Measurements from ENCODE around the gene SNED1.
"Not testable (repeated sequence)": the region's sequence is repeated elsewhere in the genome, so short reads cannot be mapped to it uniquely, and the experiment has no call there.

SNED1 gene

GRCh38 chr2:240968731-240969624 lies 29.4 kb upstream of the SNED1 start:
- TF ChIP-seq CTCF (IDR thresholded peaks at IDR 0.05; ENCODE audit: control insufficient read depth, insufficient read depth, low read depth, low read length, missing control alignments), result no peak
- H3K4me3 ChIP-seq (ENCODE audit: control insufficient read depth, low read depth, low read length), result no peak overlapping the region
- DNase-seq (ENCODE audit: low read depth), result no peak

GRCh38 chr2:240970104-240970503 lies 28.3 kb upstream of the SNED1 start:
- no peak overlapping the region for H3K4me3 ChIP-seq (ENCODE audit: control insufficient read depth, low read depth, low read length)
- TF ChIP-seq CTCF (IDR thresholded peaks at IDR 0.05; ENCODE audit: control insufficient read depth, insufficient read depth, low read depth, low read length, missing control alignments), result no peak
- no peak for DNase-seq (ENCODE audit: low read depth)

- no peak for TF ChIP-seq CTCF (IDR thresholded peaks at IDR 0.05; ENCODE audit: control insufficient read depth, insufficient read depth, low read depth, low read length, missing control alignments)
- H3K4me3 ChIP-seq (ENCODE audit: control insufficient read depth, low read depth, low read length), result no peak overlapping the region
- no peak for DNase-seq (ENCODE audit: low read depth)
Observed at GRCh38 chr2:240970816-240971215, 27.6 kb upstream of the SNED1 start.

- DNase-seq (ENCODE audit: low read depth), result no peak
- no peak overlapping the region for H3K4me3 ChIP-seq (ENCODE audit: control insufficient read depth, low read depth, low read length)
- TF ChIP-seq CTCF (IDR thresholded peaks at IDR 0.05; ENCODE audit: control insufficient read depth, insufficient read depth, low read depth, low read length, missing control alignments), result no peak
Observed at GRCh38 chr2:240972201-240972600, 26.2 kb upstream of the SNED1 start.

- H3K4me3 ChIP-seq (ENCODE audit: control insufficient read depth, low read depth, low read length), result no peak overlapping the region
- peak; percentile 52 for DNase-seq (ENCODE audit: low read depth)
- no peak for TF ChIP-seq CTCF (IDR thresholded peaks at IDR 0.05; ENCODE audit: control insufficient read depth, insufficient read depth, low read depth, low read length, missing control alignments)
Observed at GRCh38 chr2:240972636-240973521, 25.5 kb upstream of the SNED1 start.

- H3K4me3 ChIP-seq (ENCODE audit: control insufficient read depth, low read depth, low read length), result no peak overlapping the region
- TF ChIP-seq CTCF (IDR thresholded peaks at IDR 0.05; ENCODE audit: control insufficient read depth, insufficient read depth, low read depth, low read length, missing control alignments), result no peak
- no peak for DNase-seq (ENCODE audit: low read depth)
Observed at GRCh38 chr2:240974771-240975572, 23.4 kb upstream of the SNED1 start.

- H3K4me3 ChIP-seq (ENCODE audit: control insufficient read depth, low read depth, low read length); DNase-seq (ENCODE audit: low read depth): not testable (repeated sequence)
Observed at GRCh38 chr2:240975903-240976302, 22.5 kb upstream of the SNED1 start.

Data from AG09309 (cell line).